ENCODE results near the gene CCDC187.

CCDC187 gene

GRCh38 chr9:136297016-136297691 is 6.7 kb downstream of the CCDC187 start:
- no peak for DNase-seq

GRCh38 chr9:136296434-136297015 is 7.4 kb downstream of the CCDC187 start:
- no peak for DNase-seq

- no peak for DNase-seq
These were observed 8.1 kb downstream of the CCDC187 start for GRCh38 chr9:136295542-136296433.

- DNase-seq: no peak
These were observed 8.8 kb downstream of the CCDC187 start for GRCh38 chr9:136295055-136295454.

GRCh38 chr9:136294437-136294836 is 9.5 kb downstream of the CCDC187 start:
- DNase-seq: no peak

- no peak for DNase-seq
These were observed 10.3 kb downstream of the CCDC187 start for GRCh38 chr9:136293476-136294077.

- no peak for DNase-seq
These were observed 11.1 kb downstream of the CCDC187 start for GRCh38 chr9:136292591-136293448.

- no peak for DNase-seq
These were observed 11.8 kb downstream of the CCDC187 start for GRCh38 chr9:136292026-136292538.

GRCh38 chr9:136291306-136292025 is 12.4 kb downstream of the CCDC187 start:
- no peak for DNase-seq

GRCh38 chr9:136290508-136291000 is 13.3 kb downstream of the CCDC187 start:
- DNase-seq: no peak

GRCh38 chr9:136289651-136290507 is 14.0 kb downstream of the CCDC187 start:
- no peak for DNase-seq

- DNase-seq: no peak
These were observed 15.7 kb downstream of the CCDC187 start for GRCh38 chr9:136287960-136288753.

GRCh38 chr9:136286987-136287379 is 16.9 kb downstream of the CCDC187 start:
- no peak for DNase-seq

GRCh38 chr9:136286359-136286986 is 17.4 kb downstream of the CCDC187 start:
- no peak for DNase-seq

- no peak for DNase-seq
These were observed 18.2 kb downstream of the CCDC187 start for GRCh38 chr9:136285501-136286358.

GRCh38 chr9:136284951-136285350 is 18.9 kb downstream of the CCDC187 start:
- no peak for DNase-seq

- no peak for DNase-seq
These were observed 19.6 kb downstream of the CCDC187 start for GRCh38 chr9:136284311-136284710.
